Measurements from ENCODE around the gene CFAP46.
"Not testable (repeated sequence)": the region's sequence is repeated elsewhere in the genome, so short reads cannot be mapped to it uniquely, and the experiment has no call there.

CFAP46 gene

DNA sequence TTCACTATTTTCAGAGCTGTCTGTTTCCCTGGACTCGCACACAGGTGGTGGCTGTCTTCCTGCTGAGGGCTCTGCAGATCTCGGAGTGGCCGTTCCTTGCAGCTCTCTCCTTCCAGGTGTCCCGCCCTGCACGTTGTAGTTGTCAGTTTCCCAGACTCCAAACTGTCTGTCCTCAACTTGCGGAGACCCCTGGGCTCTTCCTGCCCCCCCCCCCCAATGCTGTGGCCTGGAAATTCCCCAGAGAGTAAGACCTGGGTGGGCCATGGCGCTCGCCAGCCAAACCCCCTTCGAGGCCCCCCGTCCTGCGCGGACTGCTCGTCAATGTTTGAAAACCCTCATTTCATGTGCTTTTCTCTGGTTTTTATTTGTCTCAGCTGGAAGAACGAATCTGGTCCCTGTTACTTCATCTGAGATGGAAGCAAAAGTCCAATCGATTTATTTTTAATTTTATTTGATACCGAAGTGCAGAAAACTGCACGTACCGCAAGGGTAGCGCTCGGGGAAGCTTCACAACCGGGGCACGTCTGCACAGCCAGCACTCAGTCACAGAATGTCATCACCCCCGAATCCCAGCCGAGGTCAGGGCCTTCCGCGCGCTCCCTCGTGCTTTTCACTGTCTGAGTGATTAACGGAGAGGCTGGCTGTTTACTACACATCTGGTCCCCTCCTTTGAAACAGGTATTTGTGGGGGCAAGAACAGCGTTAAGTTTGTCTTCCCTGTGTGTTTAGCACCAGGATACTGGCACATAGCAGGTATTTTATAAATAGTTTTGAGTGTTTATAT is 110.0 kb downstream of the CFAP46 start:
- DNase-seq (ENCODE audit: low read depth in 4 of 4, low spot score in 1 of 4), result no peak

DNA sequence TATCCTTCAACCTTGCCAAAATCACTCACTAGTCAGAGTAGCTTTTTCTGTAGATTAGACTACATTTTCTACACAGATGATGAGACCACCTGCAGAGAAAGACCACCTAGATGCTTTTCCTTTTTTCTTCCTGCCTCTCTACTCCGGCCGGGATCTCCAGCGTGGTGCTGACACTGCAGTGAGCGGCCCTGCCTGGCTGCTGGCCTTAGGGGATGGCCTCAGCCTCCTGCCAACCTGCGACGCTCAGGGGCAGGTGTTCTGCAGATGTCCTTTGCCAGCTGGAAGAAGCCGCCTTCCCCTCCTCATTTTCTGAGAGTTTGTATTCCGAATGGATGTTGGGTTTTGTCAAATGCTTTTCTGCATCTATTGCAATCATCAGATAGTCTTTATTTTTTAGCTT is 113.0 kb downstream of the CFAP46 start:
- no peak for DNase-seq (ENCODE audit: low read depth in 4 of 4, low spot score in 1 of 4)

DNA sequence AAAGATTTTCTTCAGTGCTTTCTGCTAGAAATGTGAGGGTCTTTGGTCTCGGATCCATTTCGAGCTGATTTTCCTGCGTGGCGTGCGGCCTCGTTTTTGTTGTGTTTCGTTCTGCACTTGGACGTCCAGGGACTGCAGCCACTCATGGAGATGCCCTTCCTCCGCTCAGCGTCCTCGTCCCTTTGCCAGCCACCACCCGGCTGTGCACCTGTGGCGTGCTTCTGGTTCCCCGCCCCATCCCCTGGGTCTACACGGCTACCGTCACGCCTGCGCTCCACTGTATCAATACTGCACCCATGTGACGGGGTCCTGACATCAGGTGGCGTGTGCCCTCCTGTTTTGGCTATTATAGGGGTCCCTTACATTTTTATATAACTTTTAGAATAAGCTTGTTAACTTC is 113.7 kb downstream of the CFAP46 start:
- DNase-seq (ENCODE audit: low read depth in 4 of 4, low spot score in 1 of 4), result no peak

DNA sequence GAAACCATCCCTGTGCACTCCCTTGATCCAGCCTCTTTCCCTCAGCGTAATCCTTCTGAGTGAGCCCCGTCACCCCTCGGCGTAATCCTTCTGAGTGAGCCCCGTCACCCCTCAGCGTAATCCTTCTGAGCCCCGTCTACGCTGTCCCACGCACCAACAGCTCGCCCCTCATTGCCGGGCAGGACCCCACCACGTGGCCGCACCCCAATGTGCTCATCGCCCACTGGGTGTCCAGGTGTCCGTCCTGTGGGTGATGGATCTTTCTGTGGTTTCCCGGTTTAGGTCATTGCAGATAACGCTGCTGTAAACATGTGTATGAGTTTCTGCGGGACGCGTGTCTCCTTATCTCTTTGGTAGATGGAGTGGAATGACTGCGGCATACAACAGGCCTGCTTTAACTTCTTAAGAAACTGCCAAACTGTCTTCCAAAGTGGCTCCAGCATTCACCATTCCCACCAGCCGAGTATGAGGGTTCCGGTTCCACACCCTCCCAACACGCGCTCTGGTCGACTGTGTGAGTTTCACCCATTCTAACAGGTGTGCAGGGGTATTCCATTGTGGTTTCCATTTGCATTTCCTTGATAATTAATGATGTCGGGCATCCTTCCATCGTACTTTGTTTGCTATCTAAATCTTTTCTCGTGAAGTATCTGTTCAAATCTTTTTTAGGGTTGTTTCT is 114.4 kb downstream of the CFAP46 start:
- no peak for DNase-seq (ENCODE audit: low read depth in 4 of 4, low spot score in 1 of 4)

DNA sequence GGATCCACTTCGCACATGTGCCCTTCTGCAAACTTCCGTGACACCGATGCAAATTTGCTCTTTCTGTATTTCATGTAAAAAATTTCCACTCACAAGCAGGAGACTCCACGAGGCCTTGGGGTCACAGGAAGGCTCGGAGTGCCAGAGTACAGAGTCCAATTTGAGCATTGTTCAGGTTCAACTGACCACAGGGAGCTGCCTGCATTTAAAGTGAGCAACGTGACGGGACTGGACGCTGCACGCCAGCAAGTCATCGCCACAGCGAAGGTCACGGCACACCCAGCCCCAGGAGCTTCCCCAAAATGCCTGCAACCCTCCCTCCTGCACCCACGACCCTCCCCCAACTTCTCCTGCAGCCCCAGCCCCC is 115.0 kb downstream of the CFAP46 start:
- no peak for DNase-seq (ENCODE audit: low read depth in 4 of 4, low spot score in 1 of 4)

DNA sequence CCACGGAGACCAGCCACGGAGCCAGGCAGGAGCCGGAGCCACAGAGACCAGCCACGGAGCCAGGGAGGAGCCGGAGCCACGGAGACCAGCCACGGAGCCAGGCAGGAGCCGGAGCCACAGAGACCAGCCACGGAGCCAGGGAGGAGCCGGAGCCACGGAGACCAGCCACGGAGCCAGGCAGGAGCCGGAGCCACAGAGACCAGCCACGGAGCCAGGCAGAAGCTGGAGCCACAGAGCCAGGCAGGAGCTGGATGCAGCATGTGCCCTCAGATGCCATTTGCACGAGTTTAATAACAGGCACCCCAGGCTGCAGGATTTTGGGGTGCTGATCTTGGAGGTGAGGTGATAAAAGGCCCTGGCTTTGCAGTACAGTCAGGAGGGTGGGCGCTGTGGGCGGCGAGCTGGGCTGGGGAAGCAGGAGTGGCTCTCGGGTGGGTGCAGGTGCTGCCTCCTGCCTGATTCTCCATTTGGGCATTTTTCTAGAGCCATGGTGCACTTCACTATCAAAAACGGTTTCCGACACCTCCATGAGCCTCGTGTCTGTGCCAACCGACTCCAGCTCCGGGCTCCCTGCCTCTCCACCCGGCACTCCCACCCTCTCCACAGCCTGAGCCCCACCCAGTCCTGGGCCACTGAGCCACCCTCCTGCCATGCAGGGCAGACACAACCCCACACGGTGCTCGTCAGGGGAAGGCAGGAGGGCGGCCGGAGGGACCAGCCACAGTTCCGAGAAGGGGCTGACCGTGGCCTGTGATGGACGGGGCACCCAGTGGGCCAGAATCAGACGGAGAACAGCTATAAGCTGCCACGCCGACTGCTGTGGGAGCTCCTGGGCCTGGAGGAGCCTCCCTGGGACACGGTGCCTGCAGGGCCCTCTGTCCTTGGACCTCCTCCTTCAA is 115.6 kb downstream of the CFAP46 start:
- no peak for DNase-seq (ENCODE audit: low read depth in 4 of 4, low spot score in 1 of 4)

DNA sequence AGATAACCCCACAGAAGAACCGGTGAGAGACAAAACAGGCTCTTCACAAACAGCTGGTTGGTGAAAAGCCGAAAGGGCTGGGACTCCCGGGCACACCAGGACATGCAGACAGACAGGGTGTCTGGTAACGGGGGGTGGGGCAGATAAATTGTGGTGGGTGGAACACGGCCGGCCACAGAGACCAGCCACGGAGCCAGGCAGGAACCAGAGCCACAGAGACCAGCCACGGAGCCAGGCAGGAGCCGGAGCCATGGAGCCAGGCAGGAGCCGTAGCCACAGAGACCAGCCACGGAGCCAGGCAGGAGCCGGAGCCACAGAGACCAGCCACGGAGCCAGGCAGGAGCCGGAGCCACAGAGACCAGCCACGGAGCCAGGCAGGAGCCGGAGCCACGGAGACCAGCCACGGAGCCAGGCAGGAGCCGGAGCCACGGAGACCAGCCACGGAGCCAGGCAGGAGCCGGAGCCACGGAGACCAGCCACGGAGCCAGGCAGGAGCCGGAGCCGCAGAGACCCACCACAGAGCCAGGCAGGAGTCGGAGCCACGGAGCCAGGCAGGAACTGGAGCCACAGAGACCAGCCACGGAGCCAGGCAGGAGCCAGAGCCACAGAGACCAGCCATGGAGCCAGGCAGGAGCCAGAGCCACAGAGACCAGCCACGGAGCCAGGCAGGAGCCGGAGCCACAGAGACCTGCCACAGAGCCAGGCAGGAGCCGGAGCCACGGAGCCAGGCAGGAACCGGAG is 116.4 kb downstream of the CFAP46 start:
- DNase-seq (ENCODE audit: low read depth in 4 of 4, low spot score in 1 of 4), result not testable (repeated sequence)

DNA sequence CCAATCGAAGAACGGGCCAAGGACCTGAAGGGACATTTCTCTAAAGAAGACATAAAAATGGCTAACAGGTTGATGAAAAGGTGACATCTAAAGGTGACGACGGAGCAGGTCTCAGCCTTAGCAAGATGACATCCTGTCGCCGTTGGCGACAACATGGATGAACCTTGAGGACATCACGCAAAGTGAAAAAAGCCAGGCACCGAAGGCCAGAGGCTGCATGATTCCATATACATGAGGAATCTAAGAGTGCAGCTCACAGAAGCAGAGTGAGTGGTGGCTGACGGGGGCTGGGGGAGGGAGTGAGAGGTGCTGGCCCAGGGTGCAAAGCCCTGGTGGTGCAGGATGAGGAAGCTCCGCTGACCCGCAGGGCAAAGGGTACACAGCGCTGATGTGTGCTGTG is 122.3 kb downstream of the CFAP46 start:
- no peak for DNase-seq (ENCODE audit: low read depth in 4 of 4, low spot score in 1 of 4)

DNA sequence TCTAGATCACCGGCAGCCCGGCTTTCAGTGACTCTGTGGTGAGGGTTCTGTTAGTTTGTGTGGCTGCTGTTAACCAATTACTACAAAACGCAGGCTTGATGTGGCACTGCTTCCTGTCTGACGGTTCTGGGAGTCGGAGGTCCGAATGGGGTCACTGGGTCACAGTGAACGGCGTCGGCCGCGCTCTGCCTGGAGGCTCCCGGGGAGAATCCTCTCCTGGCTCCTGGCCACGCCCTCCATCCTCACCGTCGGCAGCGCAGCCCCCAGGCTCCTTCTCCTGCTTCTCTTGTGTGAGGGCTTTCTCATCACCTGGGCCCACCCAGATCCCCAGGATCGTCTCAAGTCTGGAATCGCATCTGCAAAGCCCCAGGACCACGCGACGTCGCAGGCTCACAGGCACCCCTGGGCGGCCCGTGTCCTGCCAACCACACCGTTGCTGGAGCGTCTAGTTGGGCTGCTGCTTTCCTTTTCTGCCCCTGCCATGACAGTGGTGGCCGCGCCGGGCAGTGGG is 124.6 kb downstream of the CFAP46 start:
- DNase-seq (ENCODE audit: low read depth in 4 of 4, low spot score in 1 of 4), result no peak

DNA sequence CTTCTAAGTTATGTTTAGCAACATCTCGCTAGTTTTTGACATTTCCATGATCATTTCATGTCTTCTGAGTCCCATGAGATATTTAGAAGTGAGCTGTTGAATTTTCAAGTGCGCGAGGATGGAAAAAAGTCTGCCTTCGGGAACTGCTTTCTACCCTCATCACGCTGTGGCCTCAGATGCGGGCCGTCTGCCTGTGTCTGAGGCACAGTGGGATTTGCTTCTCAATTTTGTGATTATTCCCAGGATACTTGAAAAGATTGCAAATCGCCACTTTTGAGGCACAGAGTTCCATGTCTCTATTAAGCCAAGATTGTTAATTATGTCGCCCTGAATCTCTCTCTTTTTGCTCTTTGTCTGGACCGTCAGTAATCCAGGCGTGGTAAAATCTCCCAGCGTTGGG is 125.7 kb downstream of the CFAP46 start:
- no peak for DNase-seq (ENCODE audit: low read depth in 4 of 4, low spot score in 1 of 4)

DNA sequence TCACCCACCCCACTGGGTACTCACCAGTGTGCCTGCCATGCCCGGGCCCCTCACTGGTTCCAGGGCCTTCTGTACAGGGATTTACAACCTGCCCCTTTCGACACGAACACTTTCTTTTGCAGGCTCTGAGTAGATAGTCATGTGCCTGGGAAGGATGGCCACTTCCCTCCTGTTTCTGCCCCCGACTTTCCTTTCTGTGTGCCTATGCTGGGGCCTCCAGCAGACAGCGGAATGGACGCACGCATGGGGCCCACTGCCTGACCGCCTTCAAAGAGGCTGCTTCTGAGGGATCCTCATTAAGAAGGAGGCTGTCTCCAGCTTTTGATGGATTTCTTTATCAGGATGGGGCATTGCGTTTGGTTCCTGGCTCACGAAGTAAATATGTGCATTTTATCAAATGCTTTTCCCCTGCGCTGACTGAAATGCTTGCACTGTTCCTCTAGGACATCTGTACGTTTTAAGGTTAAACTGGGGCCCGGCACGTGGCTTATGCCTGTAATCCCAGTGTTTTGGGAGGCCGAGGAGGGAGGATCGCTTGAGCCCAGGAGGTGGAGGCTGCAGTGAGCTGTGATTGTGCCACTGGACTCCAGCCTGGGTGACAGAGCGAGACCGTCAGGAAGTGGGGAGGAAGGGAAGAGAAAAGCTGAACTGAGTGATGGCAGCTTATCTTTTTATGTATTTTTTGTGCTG is 127.1 kb downstream of the CFAP46 start:
- DNase-seq (ENCODE audit: low read depth in 4 of 4, low spot score in 1 of 4), result no peak

DNA sequence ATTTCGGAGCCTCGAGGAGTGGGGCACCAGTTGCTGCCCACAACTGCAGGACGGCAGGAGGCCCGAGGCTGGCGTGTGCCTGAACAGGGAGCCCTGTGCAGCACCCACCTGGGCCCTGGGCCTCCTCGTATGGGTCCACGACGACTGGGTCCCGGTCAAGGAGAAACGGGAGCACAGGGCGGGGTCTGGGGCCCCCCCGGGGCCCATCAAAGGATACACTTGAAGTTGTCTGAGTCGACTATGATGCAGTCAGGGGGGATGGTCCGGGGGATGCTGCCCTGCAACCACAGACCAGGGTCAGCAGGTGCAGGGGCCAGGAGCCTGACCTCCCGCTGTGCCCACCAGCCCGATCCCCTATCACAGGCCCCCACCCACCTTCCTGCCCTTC is 127.9 kb downstream of the CFAP46 start:
- no peak for DNase-seq (ENCODE audit: low read depth in 4 of 4, low spot score in 1 of 4)

DNA sequence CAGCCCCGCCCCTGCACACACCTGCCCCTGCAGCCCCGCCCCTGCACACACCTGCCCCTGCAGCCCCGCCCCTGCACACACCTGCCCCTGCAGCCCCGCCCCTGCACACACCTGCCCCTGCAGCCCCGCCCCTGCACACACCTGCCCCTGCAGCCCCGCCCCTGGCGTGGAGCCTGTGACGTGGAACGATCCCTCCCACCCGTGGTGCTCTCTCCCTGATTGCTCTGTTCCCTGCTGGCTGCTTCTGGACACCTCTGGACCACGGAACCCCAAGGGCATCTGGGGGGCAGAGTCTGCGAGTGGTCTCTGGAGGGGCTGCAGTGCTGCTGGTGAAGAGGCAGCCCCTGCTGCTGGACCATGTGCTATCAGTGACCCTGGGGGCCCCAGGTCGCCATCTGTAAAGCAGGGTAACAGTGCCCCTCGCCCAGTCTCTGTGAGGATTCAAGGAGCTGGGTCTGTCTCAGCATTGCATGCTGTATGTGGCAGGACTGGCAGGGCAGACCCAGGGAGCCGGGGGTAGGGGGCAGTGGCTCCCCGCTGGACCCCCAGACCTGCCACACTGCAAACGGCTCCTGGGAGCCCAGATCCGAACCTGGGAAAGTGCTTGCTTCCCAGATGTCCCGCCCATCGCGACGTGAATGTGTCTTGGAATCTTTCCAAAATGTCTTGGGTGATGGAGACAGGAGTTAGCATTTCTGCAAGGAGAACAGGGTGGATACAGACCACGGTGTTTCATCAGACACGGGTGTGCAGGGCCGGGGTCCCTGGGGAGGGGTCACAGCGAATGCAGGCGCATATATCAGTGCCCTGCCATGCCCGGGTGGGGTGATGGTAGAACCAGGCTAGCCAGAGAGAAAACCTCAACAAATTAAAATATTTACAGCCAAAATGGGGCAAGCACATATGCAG is 128.6 kb downstream of the CFAP46 start:
- DNase-seq (ENCODE audit: low read depth in 4 of 4, low spot score in 1 of 4), result no peak

DNA sequence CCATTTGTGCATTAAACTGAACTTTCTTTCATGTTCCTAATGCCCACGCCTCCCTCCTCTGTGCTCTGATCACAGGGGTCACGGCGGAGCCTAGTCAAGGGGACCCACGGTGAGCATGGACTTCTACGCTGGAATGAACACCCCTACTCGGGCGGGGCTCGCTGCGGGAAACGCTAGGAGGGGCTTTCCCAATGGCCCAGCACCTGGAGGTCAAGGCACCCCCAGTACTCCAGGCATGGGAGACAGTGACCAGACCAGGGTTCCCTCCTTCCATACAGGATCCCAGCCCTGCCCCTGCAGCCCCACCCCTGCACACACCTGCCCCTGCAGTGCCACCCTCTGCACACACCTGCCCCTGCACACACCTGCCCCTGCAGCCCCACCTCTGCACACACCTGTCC is 129.4 kb downstream of the CFAP46 start:
- DNase-seq (ENCODE audit: low read depth in 4 of 4, low spot score in 1 of 4), result no peak

DNA sequence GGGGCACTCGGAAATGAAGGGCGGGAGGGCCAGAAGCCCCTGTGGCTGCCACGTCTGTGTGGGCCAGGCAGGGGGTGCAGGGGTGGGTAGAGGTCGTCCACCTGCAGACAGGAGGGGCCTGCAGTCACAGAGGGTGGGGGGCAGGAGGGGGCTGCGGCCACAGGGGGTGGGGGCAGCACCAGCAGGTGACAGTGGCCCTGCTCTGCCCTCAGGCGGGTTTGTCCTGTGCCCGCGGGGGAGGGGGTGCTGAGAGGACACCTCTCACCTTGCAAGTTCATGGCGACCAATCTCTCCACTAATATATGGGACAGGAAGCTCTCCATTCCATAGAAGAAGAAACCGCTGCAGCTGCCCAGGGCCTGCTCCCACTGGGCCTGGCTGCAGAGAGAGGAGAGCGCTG is 129.8 kb downstream of the CFAP46 start:
- DNase-seq (ENCODE audit: low read depth in 4 of 4, low spot score in 1 of 4), result no peak

DNA sequence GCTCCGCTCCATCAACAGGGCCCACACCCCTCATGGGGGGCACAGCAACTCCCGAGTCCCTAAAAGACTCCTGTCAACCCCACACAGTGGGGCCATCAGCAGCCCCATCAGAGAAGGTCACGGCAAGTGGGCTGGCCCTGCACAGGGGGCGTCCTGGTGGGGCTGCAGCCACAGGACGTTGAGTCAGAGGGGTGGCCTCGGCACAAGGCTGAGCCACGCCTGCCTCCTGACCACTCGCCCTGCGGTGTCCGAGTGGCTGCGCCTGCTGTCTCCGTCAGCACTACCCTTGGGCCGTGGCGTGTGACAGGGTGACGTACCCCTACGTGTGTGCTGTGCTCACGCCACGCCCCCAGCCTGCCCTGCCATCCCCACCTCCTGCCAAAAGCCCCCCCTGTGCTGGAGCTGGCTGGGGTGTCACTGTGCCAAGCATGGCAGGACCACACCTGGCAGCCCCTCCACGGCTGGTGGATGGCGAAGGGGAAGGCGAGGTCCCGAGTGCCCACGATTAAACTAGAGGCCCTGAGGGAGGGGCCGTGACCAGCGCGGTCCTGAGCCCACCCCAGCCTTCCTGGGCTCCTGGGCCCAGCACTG is 130.4 kb downstream of the CFAP46 start:
- no peak for DNase-seq (ENCODE audit: low read depth in 4 of 4, low spot score in 1 of 4)

DNA sequence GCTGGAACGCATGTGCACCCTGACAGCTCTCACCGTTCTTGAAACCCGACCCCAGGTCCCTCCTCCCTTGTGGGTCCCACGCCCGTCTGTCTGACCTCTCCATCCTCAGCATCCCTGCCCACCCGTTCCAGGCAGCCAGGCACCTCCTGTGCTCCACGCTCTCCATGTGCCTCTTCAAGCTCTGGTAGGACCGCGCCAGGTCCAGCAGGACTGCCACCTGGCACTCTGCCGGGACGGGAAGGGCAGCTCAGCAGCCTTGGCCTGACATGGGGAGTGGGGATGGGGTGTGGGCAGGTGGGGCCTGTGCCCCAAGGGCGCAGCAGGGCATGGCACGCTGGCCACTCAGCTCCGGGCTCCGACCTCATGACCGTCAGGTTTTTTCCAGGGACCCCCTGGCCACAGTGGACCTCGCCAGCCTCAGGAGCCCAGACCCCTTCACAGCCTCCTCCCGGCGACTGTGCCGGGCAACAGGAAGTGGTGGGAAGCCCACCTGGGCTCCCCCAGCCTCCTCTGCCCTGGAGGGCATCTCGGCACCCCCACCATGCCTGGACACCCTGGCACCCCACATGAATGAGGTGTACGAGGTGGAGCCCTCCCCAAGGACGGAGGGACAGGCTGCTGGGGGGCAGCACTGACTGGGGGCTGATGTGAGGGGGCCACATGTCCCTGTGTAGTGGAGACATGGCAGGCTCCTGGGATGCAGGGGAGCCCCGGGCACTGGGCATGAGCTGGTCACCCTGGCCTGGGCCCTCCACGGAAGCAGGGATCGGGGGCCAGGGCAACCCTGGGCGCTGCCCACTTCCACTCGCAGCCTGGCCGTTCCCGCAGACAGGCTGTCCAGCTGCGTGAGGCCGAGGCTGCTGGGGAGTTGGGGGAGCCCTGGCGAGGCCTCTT is 131.3 kb downstream of the CFAP46 start:
- no peak for DNase-seq (ENCODE audit: low read depth in 4 of 4, low spot score in 1 of 4)

Measured in stimulated activated CD4-positive, alpha-beta T cell treated with anti-CD3 and anti-CD28 coated beads, Interleukin-1b, Interleukin-23, amount 100 ng/mL, for 24 hours (primary cell).